ENCODE data around the gene BICDL2. TPM values are rescaled to one million over a fixed set of nuclear protein-coding genes. Genes with fewer than 3 reads are reported as not detected.

Gene BICDL2
- total RNA-seq, 3 donors from 2014 or later: 49.1 to 102 (median 75.5) TPM

DNA sequence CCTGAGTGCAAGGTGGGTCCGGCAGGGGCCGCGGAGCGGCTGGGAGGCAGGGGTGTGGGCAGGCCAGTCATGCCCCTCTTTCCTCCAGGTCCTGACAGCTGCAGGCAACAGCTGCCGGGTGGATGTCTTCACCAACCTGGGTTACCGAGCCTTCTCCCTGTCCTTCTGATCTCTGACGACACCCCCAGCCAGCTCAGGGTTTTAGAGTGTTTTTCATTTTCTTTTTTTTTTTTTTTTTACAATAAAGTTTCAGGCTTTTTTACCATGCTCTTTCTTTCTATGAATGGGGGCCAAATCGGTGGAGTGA is 9.3 kb downstream of the BICDL2 start:
- no peaks in the 10 kb centered on the region for H3K36me3 ChIP-seq (ENCODE audit: low read depth)
- H3K4me1 ChIP-seq (ENCODE audit: low read depth): peaks cover 47% of the 10 kb centered on the region
- no peak overlapping the region for H3K4me3 ChIP-seq
- intact Hi-C loops (cut with DNase I, micrococcal nuclease): no loop called here
- DNase-seq (peak in 1 of 3 donors; percentile 7), ATAC-seq (no peak)
- TF ChIP-seq, protein P1, sequence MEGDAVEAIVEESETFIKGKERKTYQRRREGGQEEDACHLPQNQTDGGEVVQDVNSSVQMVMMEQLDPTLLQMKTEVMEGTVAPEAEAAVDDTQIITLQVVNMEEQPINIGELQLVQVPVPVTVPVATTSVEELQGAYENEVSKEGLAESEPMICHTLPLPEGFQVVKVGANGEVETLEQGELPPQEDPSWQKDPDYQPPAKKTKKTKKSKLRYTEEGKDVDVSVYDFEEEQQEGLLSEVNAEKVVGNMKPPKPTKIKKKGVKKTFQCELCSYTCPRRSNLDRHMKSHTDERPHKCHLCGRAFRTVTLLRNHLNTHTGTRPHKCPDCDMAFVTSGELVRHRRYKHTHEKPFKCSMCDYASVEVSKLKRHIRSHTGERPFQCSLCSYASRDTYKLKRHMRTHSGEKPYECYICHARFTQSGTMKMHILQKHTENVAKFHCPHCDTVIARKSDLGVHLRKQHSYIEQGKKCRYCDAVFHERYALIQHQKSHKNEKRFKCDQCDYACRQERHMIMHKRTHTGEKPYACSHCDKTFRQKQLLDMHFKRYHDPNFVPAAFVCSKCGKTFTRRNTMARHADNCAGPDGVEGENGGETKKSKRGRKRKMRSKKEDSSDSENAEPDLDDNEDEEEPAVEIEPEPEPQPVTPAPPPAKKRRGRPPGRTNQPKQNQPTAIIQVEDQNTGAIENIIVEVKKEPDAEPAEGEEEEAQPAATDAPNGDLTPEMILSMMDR (IDR thresholded peaks at IDR 0.05): no peak
- H3K9me3 ChIP-seq: no peaks in the 10 kb centered on the region

DNA sequence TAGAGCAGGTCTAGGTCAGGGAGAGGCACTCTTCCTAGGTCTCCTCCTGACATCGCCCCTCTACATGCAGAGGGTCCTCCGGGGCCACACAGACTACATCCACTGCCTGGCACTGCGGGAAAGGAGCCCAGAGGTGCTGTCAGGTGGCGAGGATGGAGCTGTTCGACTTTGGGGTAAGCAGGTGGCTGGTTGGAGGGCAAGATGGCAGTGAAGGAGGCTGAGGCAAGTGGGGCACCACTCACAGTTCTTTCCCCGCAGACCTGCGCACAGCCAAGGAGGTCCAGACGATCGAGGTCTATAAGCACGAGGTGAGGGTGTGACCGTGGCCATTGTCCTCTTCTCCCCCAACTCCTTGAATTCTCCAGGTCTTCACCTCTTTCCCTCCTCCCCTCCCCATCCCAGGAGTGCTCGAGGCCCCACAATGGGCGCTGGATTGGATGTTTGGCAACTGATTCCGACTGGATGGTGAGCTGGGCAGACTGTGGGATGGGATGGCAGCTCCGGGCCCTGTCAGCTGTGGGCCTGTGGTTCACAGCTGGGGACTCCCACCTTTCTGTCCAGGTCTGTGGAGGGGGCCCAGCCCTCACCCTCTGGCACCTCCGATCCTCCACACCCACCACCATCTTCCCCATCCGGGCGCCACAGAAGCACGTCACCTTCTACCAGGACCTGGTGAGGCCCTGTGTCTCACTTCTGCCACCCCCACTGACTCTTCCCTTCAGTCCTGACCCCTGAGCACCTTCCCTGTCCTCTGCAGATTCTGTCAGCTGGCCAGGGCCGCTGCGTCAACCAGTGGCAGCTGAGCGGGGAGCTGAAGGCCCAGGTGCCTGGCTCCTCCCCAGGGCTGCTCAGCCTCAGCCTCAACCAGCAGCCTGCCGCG is 9.9 kb downstream of the BICDL2 start:
- TF ChIP-seq, protein P1 (IDR thresholded peaks at IDR 0.05): no peak
- Histone ChIP-seq H3K4me3 (no peak overlapping the region), H3K9me3 (no peaks in the 10 kb centered on the region), H3K36me3 (ENCODE audit: low read depth) (no peaks in the 10 kb centered on the region), H3K4me1 (ENCODE audit: low read depth) (peaks cover 47% of the 10 kb centered on the region)
- intact Hi-C loops (cut with DNase I, micrococcal nuclease): no loop called here
- no peak for ATAC-seq
- DNase-seq: peak in 2 of 3 donors; percentile 52 to 62

DNA sequence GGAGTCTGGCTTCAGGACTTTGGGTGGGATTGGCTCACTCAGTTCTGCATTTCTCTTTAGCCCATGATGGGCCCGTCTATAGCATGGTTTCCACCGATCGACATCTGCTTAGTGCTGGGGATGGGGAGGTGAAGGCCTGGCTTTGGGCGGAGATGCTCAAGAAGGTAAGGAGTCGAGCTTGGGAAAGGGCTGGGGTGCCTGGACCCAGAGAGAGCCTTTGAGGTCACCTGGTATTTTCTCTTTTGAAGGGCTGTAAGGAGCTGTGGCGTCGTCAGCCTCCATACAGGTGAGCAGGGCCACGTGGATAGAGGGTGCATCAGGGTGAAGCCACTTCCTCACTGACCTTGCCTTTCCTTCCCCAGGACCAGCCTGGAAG is 10.8 kb downstream of the BICDL2 start:
- TF ChIP-seq, protein P1 (IDR thresholded peaks at IDR 0.05): no peak
- Histone ChIP-seq H3K9me3 (no peaks in the 10 kb centered on the region), H3K4me3 (no peak overlapping the region), H3K4me1 (ENCODE audit: low read depth) (peaks cover 49% of the 10 kb centered on the region), H3K36me3 (ENCODE audit: low read depth) (no peaks in the 10 kb centered on the region)
- intact Hi-C loops (cut with DNase I, micrococcal nuclease): no loop called here
- DNase-seq (peak; percentile 5 to 42 (median 27)), ATAC-seq (no peak)

DNA sequence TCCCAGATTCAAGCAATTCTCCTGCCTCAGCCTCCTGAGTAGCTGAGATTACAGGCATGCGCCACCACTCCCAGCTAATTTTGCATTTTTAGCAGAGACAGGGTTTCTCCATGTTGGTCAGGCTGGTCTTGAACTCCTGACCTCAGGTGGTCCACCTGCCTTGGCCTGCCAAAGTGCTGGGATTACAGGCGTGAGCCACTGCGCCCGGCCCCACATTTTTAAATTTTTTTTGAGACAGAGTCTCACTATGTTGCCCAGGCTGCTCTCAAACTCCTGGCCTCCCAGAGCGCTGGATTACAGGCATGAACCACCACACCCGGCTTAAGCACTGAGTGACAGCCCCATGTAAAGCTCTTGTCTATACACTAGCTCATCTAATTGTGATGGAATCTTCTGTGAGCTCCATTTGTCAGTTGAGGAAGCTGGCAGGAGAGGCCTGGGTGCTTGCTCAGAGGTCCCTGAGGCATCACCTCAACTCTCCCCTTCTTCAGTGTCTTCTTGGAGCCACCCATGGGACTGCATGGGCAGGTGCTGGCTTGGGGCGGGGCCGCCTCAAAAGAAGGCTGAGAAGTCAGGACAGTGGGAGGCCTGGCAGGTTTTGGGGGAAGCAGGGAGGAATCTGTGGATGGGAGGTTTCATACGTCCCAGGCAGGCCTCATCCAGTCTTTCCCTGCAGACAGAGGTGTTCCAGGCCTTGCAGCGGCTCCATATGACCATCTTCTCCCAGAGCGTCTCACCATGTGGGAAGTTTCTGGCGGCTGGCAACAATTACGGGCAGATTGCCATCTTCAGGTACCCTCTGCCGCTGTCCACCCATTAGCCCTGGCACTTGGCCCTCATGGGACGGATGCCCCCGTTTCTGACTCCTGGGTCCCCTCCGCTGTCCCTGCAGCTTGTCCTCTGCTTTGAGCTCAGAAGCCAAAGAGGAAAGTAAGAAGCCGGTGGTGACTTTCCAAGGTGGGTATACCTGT is 11.4 kb downstream of the BICDL2 start:
- DNase-seq: peak; percentile 28 to 51 (median 48)
- no peaks in the 10 kb centered on the region for H3K36me3 ChIP-seq (ENCODE audit: low read depth)
- intact Hi-C loops (cut with DNase I, micrococcal nuclease): no loop called here

More for the DNA sequence above, 11.4 kb downstream of the BICDL2 start:
- Histone ChIP-seq H3K4me1 (ENCODE audit: low read depth) (peaks cover 51% of the 10 kb centered on the region), H3K4me3 (no peak overlapping the region), H3K9me3 (no peaks in the 10 kb centered on the region)
- TF ChIP-seq, protein P1 (IDR thresholded peaks at IDR 0.05): no peak
- no peak for ATAC-seq
